Inferior parietal cortex (tissue), 1 donor: ENCODE measurements around the gene BTRC.

Experiments
- DNase-seq: peaks from one replicate; pipeline ENCODE4 v3.0.0-alpha.2; 2016; ENCODE audit errors: extremely low spot score

Gene BTRC

DNA sequence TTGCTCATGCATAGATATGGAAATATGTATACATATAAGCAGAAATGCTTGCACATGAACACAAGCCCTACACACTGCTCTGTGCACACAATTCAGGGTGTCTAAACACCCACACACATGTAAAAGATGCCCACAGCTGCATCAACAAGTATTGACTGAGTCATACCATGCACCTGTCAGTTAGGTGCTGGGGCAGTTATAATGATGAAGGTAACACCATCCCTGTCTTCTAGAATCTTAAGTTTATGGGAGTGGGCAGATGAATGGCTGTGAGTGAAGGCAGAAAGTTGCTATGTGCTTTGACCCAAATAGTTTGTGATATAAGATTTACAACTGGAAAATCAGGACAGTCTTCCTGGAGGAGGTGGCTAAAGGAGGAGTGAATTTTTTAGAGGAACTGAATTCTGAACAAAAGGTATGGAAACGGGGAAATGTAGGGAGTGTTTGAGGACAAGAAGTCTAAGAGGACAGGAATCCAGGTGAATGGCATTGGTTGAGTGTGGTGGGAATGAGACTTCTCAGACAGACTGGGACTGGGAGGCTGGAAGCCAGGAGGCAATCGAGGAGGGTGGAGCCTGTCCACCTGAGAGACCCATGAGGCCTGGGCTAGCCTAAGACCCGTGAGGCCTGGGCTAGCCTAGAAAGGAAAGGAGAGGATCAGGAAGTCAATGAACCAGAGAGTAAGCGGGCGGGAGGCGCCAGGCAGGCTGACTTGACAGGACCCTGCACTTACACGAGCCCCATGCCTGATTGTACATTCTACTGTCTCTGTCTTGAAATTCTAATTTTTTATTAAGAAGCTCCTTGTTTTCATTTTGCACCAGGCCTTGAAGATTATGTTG is 213.4 kb downstream of the BTRC start:
- no peak for DNase-seq

DNA sequence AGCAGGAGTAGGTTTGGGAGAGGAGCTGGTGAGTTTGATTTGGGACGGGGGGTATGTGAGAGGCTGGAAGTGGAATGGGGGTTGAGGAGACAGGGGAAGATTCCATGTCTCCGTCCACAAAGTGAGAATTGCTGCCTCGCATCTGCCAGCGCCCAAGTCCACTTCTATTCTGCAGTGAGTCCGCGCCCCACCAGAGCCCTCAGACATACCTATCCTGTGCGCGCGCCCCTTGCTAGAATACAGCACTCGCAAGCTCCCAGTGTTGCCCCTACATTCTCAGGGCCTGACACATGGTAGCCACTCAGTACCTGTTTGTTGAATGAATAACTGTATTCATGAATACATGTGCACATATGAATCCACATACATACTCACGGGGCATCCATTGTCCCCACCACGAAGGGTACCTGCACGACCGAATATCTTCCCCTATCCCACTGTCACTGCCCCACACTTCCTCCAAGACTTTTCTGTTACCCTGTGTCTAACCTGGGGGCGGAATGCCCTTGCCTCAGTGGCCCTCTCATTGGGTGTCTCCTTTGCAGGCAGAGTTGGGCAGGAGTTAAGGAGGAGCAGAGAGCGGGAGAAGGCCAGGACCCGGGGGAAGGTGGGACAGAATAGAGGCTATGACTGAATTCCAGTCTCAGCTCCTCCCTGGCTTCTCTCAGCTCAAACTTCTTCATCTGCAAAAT is 214.2 kb downstream of the BTRC start:
- no peak for DNase-seq

DNA sequence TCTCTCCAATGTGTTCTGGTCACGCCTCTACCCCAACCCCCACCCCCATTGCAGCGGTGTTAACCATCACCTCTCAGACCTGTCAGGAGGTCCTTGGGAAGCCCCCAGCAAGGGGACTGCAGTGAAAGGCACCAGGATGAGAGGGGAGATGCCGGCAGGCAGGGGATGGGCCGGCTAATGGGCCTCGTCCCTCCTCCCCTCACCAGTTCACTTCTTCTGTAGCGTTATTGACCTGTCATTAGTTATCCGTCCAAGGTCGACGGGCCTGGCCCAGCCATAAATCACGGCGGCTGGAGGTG is 215.3 kb downstream of the BTRC start:
- DNase-seq = no peak

DNA sequence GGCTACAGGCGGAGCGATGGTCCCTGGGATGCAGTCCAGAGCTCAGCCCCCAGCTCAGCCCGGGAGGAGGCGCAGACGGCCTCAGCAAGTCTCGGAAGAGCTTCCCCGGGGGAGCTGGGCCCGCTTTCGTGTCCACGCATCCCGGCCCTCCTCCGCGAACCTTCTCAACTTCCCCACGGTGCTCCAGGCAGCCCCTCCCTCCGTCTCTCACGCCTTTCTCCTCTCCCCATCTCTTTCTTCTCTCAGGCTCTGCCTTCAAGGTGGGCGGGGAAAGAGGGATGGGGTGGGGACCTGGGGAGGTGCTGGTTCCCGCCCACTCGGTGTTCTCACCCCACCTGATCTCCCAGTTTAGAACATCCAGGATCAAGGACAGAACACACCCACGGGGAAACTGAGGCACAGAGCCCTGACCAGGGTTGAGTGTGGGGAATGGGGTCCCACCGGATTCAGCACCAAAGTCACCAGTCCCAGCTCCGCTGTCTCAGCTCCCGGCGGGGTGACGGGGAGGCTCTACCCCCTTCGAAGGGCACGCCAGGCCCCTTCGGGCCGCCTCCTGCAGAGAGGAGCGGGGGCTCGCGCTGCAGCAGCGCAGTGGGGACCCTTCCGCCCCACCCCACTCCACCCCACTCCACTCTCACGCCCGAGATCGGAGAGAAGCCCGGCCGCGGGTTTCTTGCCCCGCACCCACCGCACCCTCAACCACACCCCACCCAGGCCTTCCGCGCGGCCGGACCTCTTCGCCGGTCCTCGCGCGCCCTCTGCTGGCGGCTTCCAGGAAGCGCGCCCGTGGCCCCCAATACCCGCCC is 215.9 kb downstream of the BTRC start:
- DNase-seq = peak; percentile 75

DNA sequence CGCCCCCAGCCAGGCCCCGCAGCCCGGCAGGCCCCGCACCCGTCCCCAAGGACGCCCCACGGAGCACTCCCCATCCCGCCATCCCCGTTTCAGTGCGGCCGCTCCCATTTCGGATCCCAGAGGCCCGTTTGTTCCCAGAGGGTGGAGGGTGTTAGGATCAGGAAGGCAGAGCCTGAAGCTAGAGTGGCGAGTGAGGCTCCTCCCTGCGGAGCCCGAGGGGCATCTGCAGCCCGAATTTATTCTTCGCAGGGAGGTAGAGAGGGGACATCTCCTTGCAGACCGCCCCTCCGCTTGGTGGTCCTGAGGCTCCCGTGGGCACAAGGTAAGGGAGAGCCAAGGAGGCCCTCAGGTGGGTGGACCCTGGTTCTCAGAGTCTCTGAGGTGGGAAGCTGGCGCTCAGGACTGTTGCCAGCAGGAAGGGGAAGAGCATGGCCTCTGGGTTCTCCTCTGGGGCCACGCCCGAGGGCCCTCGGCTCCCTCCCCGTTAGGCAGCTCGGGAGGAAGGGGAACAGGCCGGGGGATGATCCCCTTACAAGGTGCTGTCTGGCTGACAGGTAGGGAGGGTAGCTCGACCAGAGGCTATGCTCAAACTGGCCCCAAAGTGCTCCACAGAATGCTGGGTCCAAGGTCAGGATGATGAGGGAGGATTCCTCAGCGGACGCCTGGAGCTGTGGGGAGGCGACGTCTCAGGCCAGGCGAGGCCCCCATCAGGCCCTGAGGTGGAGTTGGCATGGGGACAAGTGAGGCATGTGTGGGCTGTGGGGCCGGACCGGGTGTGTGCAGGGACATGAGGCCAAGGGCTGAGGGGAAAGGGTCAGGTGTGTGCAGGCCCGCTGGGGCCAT is 216.7 kb downstream of the BTRC start:
- no peak for DNase-seq

DNA sequence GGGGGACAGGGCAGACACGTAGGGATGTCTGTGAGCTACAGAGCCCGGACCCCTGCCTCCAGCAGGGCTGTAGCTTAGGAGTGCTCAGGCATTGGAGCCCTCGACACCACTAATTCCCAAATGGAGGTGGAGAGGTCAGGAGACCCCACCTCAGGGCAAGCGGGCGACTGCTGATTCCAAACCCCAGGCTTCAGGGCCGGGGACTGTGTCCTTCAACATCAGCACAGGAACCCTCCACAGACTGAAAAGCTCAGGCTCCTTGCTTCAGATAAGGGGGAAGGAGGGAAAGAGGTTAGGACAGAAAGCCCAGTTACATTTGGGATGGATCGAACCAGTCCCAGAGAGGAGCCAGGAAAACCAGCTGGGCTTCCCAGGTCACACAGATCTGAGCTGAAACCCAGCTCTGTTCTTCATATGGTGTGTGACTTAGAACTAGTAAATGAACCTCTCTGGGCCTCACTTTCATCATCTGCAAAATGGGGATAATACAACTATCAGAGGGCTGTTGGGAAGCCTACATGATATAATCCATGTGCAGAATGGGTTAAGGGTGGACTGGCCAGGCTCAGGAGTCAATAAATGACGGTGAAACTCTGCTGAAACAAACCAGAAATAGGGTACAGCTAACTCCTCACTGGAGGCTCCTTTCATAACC is 217.4 kb downstream of the BTRC start:
- DNase-seq = no peak

DNA sequence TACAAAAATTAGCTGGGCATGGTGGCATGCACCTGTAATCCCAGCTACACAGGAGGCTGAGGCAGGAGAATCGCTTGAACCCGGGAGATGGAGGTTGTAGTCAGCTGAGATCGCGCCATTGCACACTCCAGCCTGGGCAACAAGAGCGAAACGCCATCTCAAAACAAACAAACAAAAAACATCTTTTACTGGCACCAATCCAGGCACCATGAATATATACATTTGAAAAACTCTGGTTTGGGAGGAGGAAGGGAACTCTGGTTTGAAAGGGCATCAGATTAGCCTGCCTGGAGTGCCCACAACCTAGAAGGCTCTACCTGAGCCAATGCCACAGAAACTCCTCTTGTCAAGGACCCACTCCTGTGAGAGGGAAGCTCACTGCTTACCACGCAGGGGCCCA is 218.2 kb downstream of the BTRC start:
- DNase-seq = no peak

DNA sequence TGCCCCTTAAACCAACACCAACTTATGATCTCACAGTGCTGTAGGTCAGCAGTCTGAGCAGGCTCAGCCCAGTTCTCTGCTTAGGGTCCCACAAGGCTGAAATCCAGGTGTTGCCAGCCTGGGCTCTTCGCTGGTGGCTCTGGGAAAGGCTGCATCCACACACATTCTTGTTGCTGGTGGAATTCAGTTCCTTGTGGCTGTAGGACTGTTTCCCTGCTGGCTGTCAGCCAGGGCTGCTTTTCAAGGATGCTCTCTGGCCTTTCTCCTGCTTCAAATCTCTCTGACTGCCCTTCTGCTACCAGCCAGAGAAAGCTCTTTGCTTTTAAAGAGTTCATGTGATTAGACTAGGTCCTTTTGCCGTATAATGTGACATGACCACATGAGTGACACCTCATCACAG is 218.8 kb downstream of the BTRC start:
- DNase-seq = no peak

DNA sequence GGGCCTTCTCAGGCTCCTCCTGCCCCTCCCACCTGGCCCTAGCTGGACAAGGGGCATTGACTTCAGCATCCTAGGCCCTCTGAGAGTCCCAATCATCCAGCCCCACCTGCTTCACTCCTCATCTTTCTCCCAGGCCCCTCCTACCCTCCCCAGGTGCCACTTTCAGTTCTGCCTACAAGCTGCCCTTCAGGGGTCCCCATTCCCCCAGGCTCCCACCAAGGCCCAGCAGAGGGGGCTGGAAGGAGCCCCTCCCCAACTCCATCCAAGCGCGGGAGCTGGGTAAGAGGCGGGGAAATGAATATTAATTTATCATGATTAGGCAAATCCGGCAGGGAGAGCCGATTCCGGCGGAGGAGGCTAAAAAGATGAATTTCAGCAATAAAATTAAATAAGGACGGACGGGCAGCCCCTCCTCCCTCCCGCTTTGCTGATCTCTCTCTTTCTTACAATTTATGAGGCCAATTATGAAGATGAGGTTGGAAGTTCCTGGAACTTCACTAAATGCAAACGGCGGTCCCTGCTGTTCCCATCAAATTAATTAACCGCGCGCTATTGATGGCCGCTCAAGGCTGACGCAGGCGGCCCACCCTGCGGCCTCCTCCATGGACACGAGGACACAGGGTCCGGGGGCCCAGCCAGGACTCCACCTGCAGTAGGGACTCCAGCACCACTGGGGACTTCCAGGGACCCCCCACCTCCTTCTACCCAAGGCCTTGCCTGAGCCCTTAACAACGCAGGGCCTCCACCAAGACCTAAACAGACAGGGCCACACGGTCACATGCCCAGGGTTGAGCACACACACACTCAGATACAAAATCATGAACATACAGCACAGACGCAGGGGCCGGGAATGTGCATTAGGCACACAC is 220.2 kb downstream of the BTRC start:
- DNase-seq = no peak

DNA sequence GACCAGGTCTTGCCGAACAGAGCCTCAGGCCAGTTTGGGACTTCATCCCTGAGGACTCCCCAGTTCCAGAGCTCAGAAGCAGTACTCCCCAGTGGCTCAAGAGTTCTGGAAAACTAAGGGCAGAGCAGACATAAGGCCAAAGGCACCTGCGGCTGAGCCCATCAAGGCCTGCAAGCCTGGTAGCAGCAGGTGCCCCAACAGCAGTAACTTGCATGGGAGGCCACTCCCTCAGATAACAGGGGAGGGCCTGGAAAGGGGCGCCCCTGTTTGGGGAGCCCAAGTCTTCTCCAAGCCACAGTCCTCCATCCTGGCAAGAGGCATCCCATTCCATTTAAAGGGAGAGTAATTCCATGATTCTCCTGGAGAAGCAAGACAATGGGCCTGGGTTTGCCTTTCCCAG is 221.1 kb downstream of the BTRC start:
- DNase-seq = no peak

DNA sequence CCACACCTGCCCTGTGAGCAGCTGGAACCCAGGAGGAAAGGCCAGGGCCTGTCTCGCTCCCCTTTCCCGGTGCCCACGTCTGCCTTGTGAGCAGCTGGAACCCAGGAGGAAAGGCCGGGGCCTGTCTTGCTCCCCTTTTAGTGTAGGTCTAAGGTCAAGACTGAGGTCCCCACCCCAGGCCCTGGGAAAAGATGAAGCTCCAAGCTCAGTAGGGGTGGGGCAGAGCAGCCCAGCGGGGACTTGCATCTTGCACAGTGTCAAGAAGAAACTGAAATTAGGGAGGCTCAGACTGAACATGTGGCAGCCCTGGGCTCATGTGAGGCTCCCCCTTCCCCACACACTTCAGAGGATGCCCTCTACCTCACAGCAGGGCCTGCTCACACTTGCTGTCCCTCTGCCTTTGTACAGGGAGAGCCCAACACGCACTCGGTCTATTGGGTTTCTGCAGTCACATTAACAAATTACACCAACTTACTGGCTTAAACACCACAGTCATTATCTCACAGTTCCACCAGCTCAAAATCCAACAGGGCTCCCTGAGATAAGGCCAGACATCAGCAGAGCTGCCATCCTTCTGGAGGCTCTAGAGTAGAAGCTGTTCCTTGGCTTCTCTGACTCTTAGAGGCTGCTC is 221.7 kb downstream of the BTRC start:
- DNase-seq = no peak

DNA sequence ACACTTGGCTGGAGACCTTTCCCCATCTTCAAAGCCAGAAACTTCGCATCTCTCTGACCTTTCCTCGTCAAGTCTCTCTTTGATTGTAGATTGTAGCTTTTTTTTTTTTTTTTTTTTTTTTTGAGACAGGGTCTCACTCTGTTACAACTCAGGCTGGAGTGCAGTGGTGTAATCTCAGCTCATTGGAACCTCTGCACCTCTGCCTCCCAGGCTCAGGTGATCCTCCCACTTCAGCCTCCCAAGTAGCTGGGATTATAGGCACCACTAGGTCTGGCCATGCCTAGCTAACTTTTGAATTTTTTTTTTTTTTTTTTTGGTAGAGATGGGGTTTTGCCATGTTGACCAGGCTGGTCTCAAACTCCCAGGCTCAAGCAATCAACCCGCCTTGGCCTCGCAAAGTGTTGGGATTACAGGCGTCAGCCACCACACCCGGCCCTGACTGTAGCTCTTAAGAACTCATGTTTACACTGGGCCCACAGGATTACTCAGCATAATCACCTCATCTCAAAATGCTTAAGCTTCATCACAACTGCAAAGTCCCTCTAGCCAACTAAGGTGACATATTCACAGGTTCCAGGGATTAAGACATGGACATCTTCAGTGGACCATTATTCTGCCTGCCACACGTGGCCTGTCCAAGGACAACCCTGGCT is 222.4 kb downstream of the BTRC start:
- DNase-seq = no peak

DNA sequence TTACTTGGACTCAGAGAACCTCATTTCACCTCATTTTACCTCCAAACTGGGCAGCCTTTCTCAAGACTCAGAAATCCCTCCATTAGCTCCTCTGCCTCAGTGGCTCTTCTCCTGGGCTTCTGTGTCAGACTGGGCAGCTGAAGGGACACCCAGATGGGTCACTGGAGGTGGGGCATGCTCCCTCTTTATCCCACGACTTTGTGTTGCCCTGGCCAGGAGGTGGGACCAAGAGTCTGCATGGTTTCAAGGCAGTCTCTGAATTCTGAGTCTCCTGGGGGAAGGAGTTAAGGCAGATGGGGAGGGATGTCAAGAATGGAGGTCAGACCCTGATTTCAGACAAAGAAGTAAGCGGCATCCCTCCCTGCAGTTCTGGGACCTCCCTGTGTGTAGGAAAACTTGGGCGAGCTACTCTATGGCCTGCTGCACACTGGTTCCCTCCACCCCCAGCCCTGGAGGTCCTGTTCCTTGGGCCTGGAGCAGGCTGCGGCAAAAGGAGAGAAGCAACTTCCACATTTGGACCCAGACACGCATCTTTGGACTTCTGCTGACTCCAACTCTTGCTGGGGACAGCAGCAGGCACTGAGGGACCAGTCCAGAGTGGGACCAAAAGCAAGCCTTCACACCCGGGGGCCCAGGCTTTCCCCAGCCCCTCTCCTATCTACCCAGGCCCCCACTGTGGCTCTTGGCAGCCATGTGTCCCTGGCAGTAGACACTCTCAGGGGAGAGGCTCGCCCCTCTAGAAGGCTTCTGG is 223.3 kb downstream of the BTRC start:
- no peak for DNase-seq

DNA sequence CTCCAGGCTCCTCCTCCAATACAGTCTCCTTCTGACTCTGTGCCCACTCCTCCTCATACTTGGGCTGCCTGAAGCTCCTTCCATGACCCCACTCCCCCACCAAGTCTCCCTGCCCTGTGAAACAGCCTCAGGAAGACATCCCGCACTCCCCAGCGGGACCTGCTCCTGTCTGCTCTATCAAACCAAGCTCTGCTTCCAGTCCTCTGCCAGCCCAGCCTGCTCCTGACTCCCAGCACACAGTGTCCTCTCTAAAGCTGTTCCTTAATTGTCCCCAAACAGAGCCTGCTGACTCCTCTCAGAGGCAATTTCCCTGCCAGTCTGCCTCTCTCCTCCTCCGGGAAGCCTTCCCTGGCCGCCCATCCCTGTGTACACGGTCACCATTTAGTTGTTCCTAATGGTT is 224.2 kb downstream of the BTRC start:
- DNase-seq = no peak

DNA sequence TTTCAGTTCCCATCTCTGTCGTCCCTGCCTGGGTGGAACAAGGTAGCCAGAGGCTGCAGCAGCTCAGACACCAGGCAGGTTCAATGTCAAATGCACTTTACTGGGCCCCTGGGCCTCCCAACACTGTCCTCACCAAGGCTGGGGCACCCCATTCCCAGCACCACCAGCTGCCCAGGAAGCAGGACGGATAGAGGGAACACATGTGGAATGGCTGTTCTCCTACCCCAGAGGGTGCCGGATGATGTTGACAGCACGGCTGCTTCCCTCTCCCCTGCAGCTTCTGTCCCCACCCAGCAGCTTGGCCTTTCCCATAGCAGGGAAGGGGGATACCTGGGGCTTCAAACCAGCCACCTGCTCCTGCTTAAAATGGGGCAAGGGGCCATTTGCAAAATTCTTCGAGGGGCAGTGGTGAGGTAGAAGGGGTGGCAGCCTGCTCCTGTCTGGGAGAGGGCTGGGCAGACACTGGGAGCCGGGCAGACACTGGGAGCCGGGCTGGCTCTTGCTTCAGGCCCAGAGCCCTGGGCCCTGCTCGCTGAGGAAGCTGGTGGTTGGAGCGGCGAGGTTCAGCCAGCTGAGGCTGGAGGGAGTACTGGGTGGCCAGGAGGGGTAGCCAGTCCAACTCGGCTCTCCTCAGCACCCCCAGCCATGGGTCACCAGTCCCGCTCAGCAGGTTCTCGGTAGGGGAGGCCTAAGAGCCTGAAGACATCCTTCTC is 225.0 kb downstream of the BTRC start:
- no peak for DNase-seq

DNA sequence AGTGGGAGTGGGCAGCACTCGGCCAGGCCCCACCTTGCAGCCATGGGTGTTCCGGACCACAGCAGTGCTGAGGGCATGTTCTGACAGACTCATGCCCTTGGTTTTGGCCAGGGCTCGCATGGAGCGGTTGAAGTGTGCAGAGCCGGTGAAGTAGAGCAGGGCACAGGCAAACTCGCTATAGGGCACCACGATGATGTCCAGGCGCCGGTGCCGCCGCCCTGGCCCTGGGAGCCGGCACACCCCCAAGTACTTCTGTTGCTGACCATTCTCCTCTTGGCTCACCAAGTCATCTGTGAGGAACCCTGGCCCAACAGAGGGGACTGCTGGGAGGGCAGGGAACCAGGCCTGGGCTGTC is 225.5 kb downstream of the BTRC start:
- DNase-seq = no peak

DNA sequence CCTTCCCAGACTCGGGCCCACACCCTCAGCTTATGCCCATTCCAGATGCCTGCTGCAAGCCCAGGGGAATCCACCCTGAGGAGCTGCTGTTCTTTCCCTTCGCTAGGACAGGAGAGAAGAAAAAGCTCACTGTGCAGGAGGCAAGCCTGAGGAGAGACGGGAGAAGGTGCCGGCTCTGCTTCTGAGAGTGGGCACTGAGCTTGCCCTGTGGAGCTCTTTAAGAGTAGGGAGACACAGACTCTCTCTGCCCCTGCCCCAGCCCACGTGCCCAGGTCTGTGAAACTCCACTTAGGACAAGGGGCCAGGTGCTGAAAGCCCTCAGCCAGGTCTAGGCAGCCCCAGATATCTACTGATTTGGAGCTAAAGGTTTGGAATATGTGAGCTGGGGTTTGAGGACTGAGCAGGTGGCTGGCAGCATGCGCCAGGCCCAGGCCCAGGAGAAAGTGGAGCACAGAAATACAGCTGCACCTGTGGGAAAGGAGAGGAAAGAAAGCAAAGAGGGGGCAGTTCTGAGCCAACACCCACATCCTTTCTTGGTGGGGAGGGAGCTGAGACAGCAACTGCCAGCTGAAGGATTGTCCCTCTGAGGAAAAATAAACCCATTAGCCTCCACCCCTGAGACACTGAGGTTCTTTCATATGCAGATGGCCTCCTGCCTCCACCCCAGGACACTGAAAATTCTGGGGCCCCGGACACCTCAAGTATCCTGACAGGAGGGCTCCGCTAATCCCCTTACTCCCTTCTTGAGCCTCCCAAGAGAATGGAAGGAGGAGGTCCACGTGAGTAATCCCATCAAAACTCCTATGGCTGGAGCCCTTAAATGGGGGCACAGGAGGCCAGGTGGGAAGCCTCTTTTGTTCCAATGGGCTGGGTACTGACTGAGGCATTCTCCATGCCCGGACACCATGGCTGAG is 226.8 kb downstream of the BTRC start:
- DNase-seq = no peak
